Endothelial cell (in vitro differentiated cells): ENCODE measurements around the gene SWAP70. TPM values are rescaled to one million over a fixed set of nuclear protein-coding genes. Genes with fewer than 3 reads are reported as not detected.

ENCODE experiments used
- DNase-seq: peaks from one replicate; pipeline ENCODE4 v3.0.0; 2021; ENCODE audit warnings: low spot score
- H3K27ac Mint-ChIP-seq: one replicate; pipeline ENCODE4 v1.8.0; 2021; ENCODE audit warnings: mixed read lengths, inconsistent platforms; ENCODE audit not compliant: unreplicated experiment
- H3K27me3 Mint-ChIP-seq: one replicate; pipeline ENCODE4 v1.8.0; 2021; ENCODE audit warnings: mild to moderate bottlenecking, moderate library complexity, mixed read lengths, inconsistent platforms; ENCODE audit not compliant: unreplicated experiment
- H3K36me3 Mint-ChIP-seq: one replicate; pipeline ENCODE4 v1.8.0; 2021; ENCODE audit warnings: mild to moderate bottlenecking, low read depth, mixed read lengths, inconsistent platforms; ENCODE audit not compliant: unreplicated experiment
- H3K4me1 Mint-ChIP-seq: one replicate; pipeline ENCODE4 v1.8.0; 2021; ENCODE audit warnings: mild to moderate bottlenecking, mixed read lengths, inconsistent platforms; ENCODE audit not compliant: unreplicated experiment
- H3K4me3 Mint-ChIP-seq: one replicate; pipeline ENCODE4 v1.8.0; 2021; ENCODE audit warnings: mild to moderate bottlenecking, mixed read lengths, inconsistent platforms; ENCODE audit not compliant: unreplicated experiment
- H3K9me3 Mint-ChIP-seq: one replicate; pipeline ENCODE4 v1.8.0; 2021; ENCODE audit warnings: mixed read lengths, inconsistent platforms; ENCODE audit not compliant: unreplicated experiment
- total RNA-seq: library from RNA; stranded (reverse); fragmentation: NEBNext Ultra II Directional; extraction: Animal tissue kit (Norgen Biotek cat#: 25700); gene quantifications from one replicate; pipeline ENCODE4 v1.2.1, GENCODE V29; 2021; ENCODE audit not compliant: unreplicated experiment
- TF ChIP-seq, protein P1 (sequence below): fragments of 200-600 bp; sonication (generic); IDR thresholded peaks from one replicate; pipeline ENCODE4 v1.5.0; 2021; ENCODE audit warnings: antibody characterized with exemption; ENCODE audit not compliant: unreplicated experiment

Gene SWAP70
- total RNA-seq, 1 donor from 2014 or later: 36.0 TPM

DNA sequence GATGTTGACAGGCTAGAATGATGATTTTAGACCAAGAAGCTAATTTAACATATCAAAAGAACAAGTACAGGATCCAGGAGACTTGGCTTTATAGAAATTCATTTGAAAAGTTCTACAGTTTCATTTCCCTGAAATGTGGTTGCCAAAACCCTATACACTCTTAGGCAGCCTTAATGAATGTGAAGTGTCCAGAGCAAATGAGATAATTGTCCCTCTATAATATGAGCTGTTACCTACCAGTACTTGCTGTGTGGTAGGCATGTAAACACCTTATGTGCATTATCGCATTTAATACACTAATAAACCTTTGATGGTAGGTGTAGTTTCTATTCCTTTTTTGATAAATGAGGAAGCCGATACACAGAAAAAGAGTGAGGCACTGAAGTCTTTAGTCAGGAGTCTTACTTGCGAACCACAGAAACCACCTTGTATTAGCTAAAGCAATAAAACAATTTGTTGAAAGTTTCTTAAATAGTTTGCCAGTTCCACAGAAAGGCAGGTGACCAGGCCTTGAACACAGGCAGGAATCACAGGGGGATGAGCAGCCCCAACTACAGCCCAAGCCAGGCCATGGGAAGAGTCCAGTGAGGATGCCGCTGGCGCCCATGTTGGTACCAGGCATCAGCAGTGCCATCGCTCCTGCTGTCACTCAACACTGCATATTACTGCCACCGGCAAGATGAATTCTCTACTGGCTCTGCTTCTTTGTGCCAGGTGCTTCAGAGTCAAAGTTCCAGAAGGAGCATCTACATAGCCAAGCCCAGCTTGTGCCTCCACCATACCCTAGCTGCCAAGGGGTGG lies 81.7 kb downstream of the SWAP70 start:
- TF ChIP-seq, protein P1, sequence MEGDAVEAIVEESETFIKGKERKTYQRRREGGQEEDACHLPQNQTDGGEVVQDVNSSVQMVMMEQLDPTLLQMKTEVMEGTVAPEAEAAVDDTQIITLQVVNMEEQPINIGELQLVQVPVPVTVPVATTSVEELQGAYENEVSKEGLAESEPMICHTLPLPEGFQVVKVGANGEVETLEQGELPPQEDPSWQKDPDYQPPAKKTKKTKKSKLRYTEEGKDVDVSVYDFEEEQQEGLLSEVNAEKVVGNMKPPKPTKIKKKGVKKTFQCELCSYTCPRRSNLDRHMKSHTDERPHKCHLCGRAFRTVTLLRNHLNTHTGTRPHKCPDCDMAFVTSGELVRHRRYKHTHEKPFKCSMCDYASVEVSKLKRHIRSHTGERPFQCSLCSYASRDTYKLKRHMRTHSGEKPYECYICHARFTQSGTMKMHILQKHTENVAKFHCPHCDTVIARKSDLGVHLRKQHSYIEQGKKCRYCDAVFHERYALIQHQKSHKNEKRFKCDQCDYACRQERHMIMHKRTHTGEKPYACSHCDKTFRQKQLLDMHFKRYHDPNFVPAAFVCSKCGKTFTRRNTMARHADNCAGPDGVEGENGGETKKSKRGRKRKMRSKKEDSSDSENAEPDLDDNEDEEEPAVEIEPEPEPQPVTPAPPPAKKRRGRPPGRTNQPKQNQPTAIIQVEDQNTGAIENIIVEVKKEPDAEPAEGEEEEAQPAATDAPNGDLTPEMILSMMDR: no peak
- Mint-ChIP-seq H3K27ac (no peak overlapping the region), H3K36me3 (peaks cover 35% of the 10 kb centered on the region), H3K27me3 (no peaks in the 10 kb centered on the region), H3K4me3 (no peak overlapping the region), H3K4me1 (peaks cover 9% of the 10 kb centered on the region), H3K9me3 (no peaks in the 10 kb centered on the region)
- DNase-seq: no peak

GRCh38 chr11:9747229-9747628 lies 83.4 kb downstream of the SWAP70 start:
- no peaks in the 10 kb centered on the region for H3K9me3 Mint-ChIP-seq
- TF ChIP-seq, protein P1: no peak
- no peaks in the 10 kb centered on the region for H3K27me3 Mint-ChIP-seq
- no peak overlapping the region for H3K27ac Mint-ChIP-seq
- no peak for DNase-seq
- H3K4me1 Mint-ChIP-seq: peaks cover 11% of the 10 kb centered on the region
- no peak overlapping the region for H3K4me3 Mint-ChIP-seq
- H3K36me3 Mint-ChIP-seq: peaks cover 30% of the 10 kb centered on the region

DNA sequence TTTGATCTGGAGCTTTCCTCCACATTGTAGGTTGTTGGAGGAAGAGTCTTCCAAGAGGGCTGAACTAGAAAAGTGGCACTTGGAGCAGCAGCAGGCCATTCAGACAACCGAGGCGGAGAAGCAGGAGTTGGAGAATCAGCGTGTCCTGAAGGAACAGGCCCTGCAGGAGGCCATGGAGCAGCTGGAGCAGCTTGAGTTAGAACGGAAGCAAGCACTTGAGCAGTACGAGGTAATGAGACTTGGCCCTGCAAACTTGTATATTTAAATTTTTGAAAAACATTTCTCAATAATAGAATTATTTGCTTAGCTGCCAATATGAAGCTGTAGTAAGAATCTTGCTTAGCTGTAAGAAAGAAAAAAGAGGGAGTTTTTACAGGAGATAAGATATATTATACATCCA lies 84.0 kb downstream of the SWAP70 start:
- H3K36me3 Mint-ChIP-seq: peaks cover 26% of the 10 kb centered on the region
- no peaks in the 10 kb centered on the region for H3K9me3 Mint-ChIP-seq
- no peak overlapping the region for H3K4me3 Mint-ChIP-seq
- no peak for DNase-seq
- H3K4me1 Mint-ChIP-seq: peaks cover 11% of the 10 kb centered on the region
- H3K27ac Mint-ChIP-seq: no peak overlapping the region
- no peaks in the 10 kb centered on the region for H3K27me3 Mint-ChIP-seq
- TF ChIP-seq, protein P1: no peak

DNA sequence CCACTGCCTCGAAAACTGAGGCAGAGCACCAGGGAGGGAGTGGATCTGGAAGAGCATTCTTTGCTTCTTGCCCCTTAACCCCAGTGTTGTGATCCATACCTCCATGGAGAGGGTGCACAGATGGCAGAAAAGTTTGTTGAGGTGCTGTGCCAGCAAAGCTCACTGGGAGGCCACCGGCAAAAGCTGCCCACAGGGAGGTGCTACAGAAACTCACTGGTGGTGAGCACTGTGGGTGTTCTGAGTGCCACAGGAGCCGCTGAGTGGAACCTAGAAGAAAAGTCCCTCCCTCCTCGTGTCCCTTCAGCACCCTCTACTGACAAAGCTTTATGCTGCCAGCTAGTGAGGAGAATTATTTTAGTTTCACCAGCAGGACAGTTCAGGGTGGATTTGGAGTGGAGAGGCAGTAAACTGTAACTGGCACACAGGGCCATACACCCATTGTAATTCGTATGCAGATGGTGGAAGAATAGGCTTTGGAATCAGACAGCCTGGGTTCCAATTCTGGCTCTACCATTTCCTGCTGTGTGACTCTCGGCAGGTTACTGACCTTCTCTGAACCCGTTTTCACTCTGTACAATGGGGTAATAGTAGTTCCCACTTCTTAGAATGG lies 84.6 kb downstream of the SWAP70 start:
- peak overlapping the region; percentile 23 for H3K4me3 Mint-ChIP-seq
- H3K9me3 Mint-ChIP-seq: no peaks in the 10 kb centered on the region
- peaks cover 26% of the 10 kb centered on the region for H3K36me3 Mint-ChIP-seq
- no peak overlapping the region for H3K27ac Mint-ChIP-seq
- DNase-seq: peak; percentile 43
- TF ChIP-seq, protein P1: peak; percentile 31
- H3K4me1 Mint-ChIP-seq: peaks cover 13% of the 10 kb centered on the region
- no peaks in the 10 kb centered on the region for H3K27me3 Mint-ChIP-seq

DNA sequence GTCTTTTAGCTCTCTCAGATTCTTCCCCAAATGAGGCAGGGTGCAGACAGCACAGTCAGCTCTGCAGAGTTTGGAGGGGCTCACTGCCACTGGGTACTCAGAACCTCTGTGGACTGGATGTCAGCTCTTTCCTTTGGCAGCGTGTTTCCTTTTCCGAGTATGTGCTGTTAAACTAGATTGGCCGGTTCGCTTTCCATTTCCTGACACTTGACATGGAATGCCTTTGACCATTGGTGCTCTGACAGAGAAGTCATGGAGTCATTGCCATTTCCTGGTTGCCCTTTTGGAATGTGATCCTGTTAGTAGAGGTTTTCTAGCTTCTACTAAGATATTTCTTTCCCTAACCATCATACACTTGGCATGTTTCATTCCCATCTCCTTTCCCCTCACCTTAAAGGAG lies 86.7 kb downstream of the SWAP70 start:
- H3K27ac Mint-ChIP-seq: peak overlapping the region; percentile 95
- DNase-seq: no peak
- H3K36me3 Mint-ChIP-seq: peaks cover 24% of the 10 kb centered on the region
- H3K9me3 Mint-ChIP-seq: no peaks in the 10 kb centered on the region
- H3K4me1 Mint-ChIP-seq: peaks cover 25% of the 10 kb centered on the region
- H3K4me3 Mint-ChIP-seq: peak overlapping the region; percentile 35
- TF ChIP-seq, protein P1: no peak
- H3K27me3 Mint-ChIP-seq: no peaks in the 10 kb centered on the region
